Spleen (tissue), 11 donors: Measurements from ENCODE around the gene TEAD3. TPM values are rescaled to one million over a fixed set of nuclear protein-coding genes. Genes with fewer than 3 reads are reported as not detected.

ENCODE experiments used
- DNase-seq: peaks from one replicate; pipeline ENCODE4 v3.0.0-alpha.2; 2020
- H3K27ac ChIP-seq, 8 donors: fragments of 200-600 bp; sonication (generic) in 7 of 8; 1 replicate in 4 of 8; 2 replicates in 4 of 8; pipeline versions ENCODE4 v1.5.0 to v1.8.0; 2016 to 2021; ENCODE audit warnings: inconsistent platforms in 4 of 8, mild to moderate bottlenecking in 4 of 8, moderate library complexity in 1 of 8
- H3K27me3 ChIP-seq, 7 donors: fragments of 200-600 bp; sonication (generic) in 6 of 7; replicated peaks in 1 of 7; 1 replicate in 4 of 7; 2 replicates in 3 of 7; pipeline versions ENCODE4 v1.5.0 to v1.8.0; 2016 to 2021; ENCODE audit warnings: inconsistent platforms in 3 of 7, mild to moderate bottlenecking in 1 of 7
- H3K36me3 ChIP-seq, 6 donors: fragments of 200-600 bp; sonication (generic) in 5 of 6; 1 replicate in 4 of 6; 2 replicates in 2 of 6; pipeline versions ENCODE4 v1.5.0 to v1.8.0; 2016 to 2021; ENCODE audit warnings: inconsistent platforms in 2 of 6
- H3K4me1 ChIP-seq, 6 donors: fragments of 200-600 bp; sonication (generic) in 5 of 6; 1 replicate in 3 of 6; 2 replicates in 3 of 6; pipeline versions ENCODE4 v1.5.0 to v1.8.0; 2016 to 2021; ENCODE audit warnings: inconsistent platforms in 3 of 6
- H3K4me3 ChIP-seq, 8 donors: fragments of 200-600 bp; sonication (generic) in 7 of 8; 1 replicate in 4 of 8; 2 replicates in 4 of 8; pipeline versions ENCODE4 v1.5.0 to v1.8.0; 2016 to 2021; ENCODE audit warnings: inconsistent platforms in 4 of 8, mild to moderate bottlenecking in 4 of 8, moderate library complexity in 2 of 8
- H3K9me3 ChIP-seq, 8 donors: fragments of 200-600 bp; sonication (generic) in 7 of 8; 1 replicate in 4 of 8; 2 replicates in 4 of 8; pipeline versions ENCODE4 v1.5.0 to v1.8.0; 2016 to 2021; ENCODE audit warnings: inconsistent platforms in 4 of 8
- POLR2A ChIP-seq, 3 donors: fragments of 450-650 bp; IDR thresholded peaks; one replicate each; pipeline ENCODE4 v1.5.1; 2017; ENCODE audit warnings: antibody characterized with exemption in 3 of 3, mild to moderate bottlenecking in 1 of 3
- POLR2AphosphoS5 ChIP-seq, 3 donors: sonication (generic); formaldehyde crosslinking; IDR thresholded peaks; one replicate each; pipeline ENCODE4 v1.5.1; 2017; ENCODE audit warnings: antibody characterized with exemption in 3 of 3
- WGBS, 5 donors: extraction: QIAGEN DNeasy Blood & Tissue Kit in 3 of 5; methylation state at CpG; one replicate each; pipeline versions ENCODE4 v1.1.5 to v1.1.7; 2013 to 2018; 5-methylcytosine and 5-hydroxymethylcytosine counted together
- intact Hi-C: fragments of 100-400 bp; cut with DNase I; formaldehyde crosslinking; loops from one replicate; pipeline ENCODE4 v1.15.0; 2023; ENCODE audit warnings: low total_unique reads
- polyA plus RNA-seq, 3 donors: library from polyadenylated mRNA; stranded (reverse); fragments of 200-250 nt; gene quantifications; one replicate each; pipeline ENCODE4 v1.2.1, GENCODE V29; 2013
- total RNA-seq, 7 donors: library from RNA; depleted of rRNA in 3 of 7; stranded (reverse); fragments of >200 nt in 3 of 7; fragmentation: NEBNext Ultra II Directional in 4 of 7; extraction: Animal tissue kit (Norgen Biotek cat#: 25700) in 4 of 7; gene quantifications; one replicate each; pipeline versions ENCODE4 v1.1.0 to v1.2.1, GENCODE V29; 2016 to 2021
- TF ChIP-seq, protein P1 (sequence below), 11 experiments: fragments of 200-600 bp in 7 of 11; fragments of 450-650 bp in 4 of 11; sonication (generic) in 4 of 11; IDR thresholded peaks in 8 of 11; conservative IDR thresholded peaks in 3 of 11; 1 replicate in 7 of 11; 2 replicates in 4 of 11; pipeline versions ENCODE4 v1.4.0 to v1.8.0; 2016 to 2021; ENCODE audit warnings: antibody characterized with exemption in 11 of 11, inconsistent platforms in 4 of 11, mild to moderate bottlenecking in 1 of 11
- donor health status: healthy with polysubstance abuse.
- donor health status: DM: no; HTN: no; CAD: no; lungs with moderate emphysema.
- donor health status: DM: no; HTN: no; CAD: no.
- donor health status: Bipolar disorder and iron deficiency.
- donor health status: healthy.
- donor health status: DM: no; HTN: no; CAD: no.
- donor health status: DM: yes; HTN: yes; CAD: no.

TEAD3 gene
- total and polyA plus RNA-seq, 10 donors: 2.5 to 15.2 (median 7.2) TPM

DNA sequence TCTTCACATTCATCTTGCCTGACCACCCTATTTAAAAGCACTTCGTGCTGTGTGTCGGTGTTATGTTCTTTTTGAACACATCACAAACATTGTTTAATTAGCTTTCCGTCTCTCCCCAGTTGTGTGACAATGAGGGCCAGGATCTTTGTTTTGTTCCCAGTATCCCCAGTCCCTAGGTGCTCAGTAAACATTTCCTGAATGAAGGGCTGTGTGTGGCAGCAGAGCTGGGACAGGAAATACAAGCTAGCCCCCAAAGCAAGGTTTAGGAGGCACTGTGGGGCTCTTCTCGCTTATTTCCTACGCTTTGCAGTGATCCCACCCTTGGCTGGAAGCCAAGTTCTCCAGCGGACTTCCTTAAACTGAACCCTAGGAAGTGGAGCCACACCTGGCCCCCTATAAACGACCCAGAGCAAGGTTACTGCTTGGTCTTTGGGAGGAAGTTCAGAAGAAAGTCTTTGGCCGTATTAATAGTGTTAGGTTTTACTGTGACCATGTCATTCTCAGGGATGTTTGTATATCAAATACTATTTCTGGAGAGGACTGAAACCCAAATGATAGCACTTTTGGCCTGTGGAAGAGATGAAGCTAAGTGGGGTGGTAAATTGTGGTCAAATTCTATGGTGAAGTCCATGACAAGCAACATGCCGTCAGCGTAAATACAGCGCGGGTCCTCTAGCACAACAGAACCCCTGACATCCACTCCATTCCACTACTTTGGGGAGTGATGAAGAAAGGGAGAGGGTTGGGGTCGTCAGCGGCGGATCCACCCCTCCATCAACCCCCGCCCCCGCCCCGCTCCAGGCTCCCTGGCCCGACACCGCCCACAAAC, 45.3 kb downstream of the TEAD3 start:
- Histone ChIP-seq H3K27ac (peak overlapping the region in 7 of 8 donors; percentile 59 to 88 (median 79)), H3K36me3 (peaks cover 0 to 13% (median 6%) of the 10 kb centered on the region in 6 donors), H3K4me1 (peaks cover 22 to 51% (median 31%) of the 10 kb centered on the region in 6 donors), H3K9me3 (no peaks in the 10 kb centered on the region), H3K27me3 (no peaks in the 10 kb centered on the region), H3K4me3 (peak overlapping the region; percentile 66 to 96 (median 82))
- WGBS, 5 donors: 8 to 15% (median 13%) methylated on average over 20 of the region's 20 CpGs
- TF ChIP-seq, protein P1, sequence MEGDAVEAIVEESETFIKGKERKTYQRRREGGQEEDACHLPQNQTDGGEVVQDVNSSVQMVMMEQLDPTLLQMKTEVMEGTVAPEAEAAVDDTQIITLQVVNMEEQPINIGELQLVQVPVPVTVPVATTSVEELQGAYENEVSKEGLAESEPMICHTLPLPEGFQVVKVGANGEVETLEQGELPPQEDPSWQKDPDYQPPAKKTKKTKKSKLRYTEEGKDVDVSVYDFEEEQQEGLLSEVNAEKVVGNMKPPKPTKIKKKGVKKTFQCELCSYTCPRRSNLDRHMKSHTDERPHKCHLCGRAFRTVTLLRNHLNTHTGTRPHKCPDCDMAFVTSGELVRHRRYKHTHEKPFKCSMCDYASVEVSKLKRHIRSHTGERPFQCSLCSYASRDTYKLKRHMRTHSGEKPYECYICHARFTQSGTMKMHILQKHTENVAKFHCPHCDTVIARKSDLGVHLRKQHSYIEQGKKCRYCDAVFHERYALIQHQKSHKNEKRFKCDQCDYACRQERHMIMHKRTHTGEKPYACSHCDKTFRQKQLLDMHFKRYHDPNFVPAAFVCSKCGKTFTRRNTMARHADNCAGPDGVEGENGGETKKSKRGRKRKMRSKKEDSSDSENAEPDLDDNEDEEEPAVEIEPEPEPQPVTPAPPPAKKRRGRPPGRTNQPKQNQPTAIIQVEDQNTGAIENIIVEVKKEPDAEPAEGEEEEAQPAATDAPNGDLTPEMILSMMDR (IDR thresholded peaks at IDR 0.05 in 8 of 11, conservative IDR thresholded peaks at IDR 0.05 in 3 of 11): no peak
- TF ChIP-seq POLR2AphosphoS5 (IDR thresholded peaks at IDR 0.05) (no peak), POLR2A (IDR thresholded peaks at IDR 0.05) (no peak)
- DNase-seq: no peak
- intact Hi-C loops: loop anchor here (5.0 kb wide), 1 partner anchor 109 kb away; the partner anchor contains the start of gene PPARD

DNA sequence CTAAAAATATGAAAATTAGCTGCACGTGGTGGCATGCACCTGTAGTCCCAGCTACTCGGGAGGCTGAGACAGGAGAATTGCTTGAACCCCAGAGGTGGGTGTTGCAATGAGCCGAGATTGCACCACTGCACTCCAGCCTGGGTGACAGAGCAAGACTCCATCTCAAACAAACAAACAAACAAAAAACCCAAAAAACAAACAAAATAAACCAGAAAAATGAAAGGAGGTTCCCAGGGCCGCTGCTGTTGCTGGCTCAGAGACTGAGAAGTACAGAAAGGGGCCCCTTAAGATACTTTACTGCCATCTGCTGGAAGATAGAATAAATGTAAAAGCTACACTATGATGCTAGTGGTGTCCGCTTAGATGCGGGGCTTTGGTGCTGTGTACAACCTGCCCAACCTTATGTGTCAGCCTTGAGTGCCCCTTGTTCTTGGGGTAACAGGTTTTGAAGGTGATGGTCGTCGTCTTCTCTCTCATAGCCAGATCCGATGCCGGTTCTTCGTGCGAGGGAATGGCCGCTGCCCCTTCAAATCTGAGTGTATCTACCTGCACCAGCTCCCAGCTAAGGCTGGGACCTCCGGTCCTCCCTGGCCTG, 47.5 kb downstream of the TEAD3 start:
- no peaks in the 10 kb centered on the region for H3K36me3 ChIP-seq
- H3K4me3 ChIP-seq: no peak overlapping the region
- no peaks in the 10 kb centered on the region for H3K9me3 ChIP-seq
- TF ChIP-seq POLR2AphosphoS5 (IDR thresholded peaks at IDR 0.05) (no peak), POLR2A (IDR thresholded peaks at IDR 0.05) (no peak)
- TF ChIP-seq, protein P1 (IDR thresholded peaks at IDR 0.05 in 8 of 11, conservative IDR thresholded peaks at IDR 0.05 in 3 of 11): peak; percentile 63 to 84 (median 78)
- intact Hi-C loops: no loop called here
- no peak for DNase-seq
- H3K4me1 ChIP-seq: peaks cover 22 to 48% (median 31%) of the 10 kb centered on the region in 6 donors
- H3K27ac ChIP-seq: no peak overlapping the region
- 31 to 41% (median 34%) methylated on average over 14 of the region's 14 CpGs for WGBS, 5 donors
- H3K27me3 ChIP-seq: no peaks in the 10 kb centered on the region

DNA sequence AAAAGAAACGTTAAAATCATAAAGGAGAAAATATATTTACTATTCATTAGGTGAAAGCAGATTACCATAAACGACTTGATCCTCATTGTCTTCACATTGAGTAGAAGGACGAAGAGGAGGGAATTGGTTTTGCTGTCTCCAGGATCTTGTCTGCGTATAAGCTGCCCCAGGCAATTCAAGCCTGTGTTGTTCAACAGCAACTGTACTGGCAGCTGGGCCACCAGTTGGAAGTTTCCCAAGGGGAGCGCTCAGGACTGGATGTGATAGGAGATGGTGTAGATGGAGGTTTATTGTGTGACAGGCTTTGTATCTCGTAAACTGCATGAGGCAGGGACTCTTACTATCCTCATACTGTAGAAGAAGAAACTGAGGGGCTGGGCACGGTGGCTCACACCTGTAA, 48.7 kb downstream of the TEAD3 start:
- Histone ChIP-seq H3K9me3 (no peaks in the 10 kb centered on the region), H3K4me1 (peaks cover 13 to 36% (median 24%) of the 10 kb centered on the region in 6 donors), H3K27ac (no peak overlapping the region), H3K4me3 (no peak overlapping the region), H3K27me3 (no peaks in the 10 kb centered on the region), H3K36me3 (no peaks in the 10 kb centered on the region)
- intact Hi-C loops: no loop called here
- TF ChIP-seq, protein P1 (IDR thresholded peaks at IDR 0.05 in 8 of 11, conservative IDR thresholded peaks at IDR 0.05 in 3 of 11): no peak
- TF ChIP-seq POLR2AphosphoS5 (IDR thresholded peaks at IDR 0.05): no peak
- no peak for TF ChIP-seq POLR2A (IDR thresholded peaks at IDR 0.05)
- WGBS, 5 donors: 76 to 86% (median 81%) methylated on average over 7 of the region's 7 CpGs
- DNase-seq: no peak

DNA sequence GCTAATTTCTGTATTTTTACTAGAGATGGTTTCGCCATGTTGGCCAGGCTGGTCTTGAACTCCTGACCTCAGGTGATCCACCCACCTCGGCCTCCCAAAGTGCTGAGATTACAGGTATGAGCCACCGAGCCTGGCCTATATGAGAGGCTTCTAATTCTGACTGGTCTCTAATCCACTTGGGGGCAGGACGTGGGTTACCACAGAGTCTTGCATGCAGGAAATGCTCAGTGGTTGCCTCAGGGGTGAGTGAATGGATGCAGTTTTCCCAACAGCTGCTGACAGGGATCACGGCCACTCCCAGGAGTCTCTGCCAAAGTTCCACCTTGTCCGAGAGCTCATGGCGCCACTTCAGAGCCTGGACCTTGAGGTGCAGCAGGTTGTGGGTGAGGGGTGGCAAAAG, 51.2 kb downstream of the TEAD3 start:
- Histone ChIP-seq H3K27me3 (no peaks in the 10 kb centered on the region), H3K36me3 (no peaks in the 10 kb centered on the region), H3K9me3 (no peaks in the 10 kb centered on the region), H3K27ac (no peak overlapping the region), H3K4me1 (peaks cover 0 to 15% (median 7%) of the 10 kb centered on the region in 6 donors), H3K4me3 (no peak overlapping the region)
- DNase-seq: no peak
- intact Hi-C loops: no loop called here
- TF ChIP-seq POLR2A (IDR thresholded peaks at IDR 0.05): no peak
- no peak for TF ChIP-seq POLR2AphosphoS5 (IDR thresholded peaks at IDR 0.05)
- TF ChIP-seq, protein P1 (IDR thresholded peaks at IDR 0.05 in 8 of 11, conservative IDR thresholded peaks at IDR 0.05 in 3 of 11): no peak
- WGBS, 5 donors: 58 to 77% (median 62%) methylated on average over 7 of the region's 7 CpGs
